Activated B cell treated with CpG ODN at 0.5 μM for 24 hours (primary cell): ENCODE results near the gene CHST12. TPM values are rescaled to one million over a fixed set of nuclear protein-coding genes. Genes with fewer than 3 reads are reported as not detected.

Source experiments
- ATAC-seq: fragments of 200-7000 bp; cut with Tn5 transposase; one replicate; pipeline ENCODE4 v1.10.0; 2021; ENCODE audit warnings: low read depth, mild to moderate bottlenecking, moderate library complexity
- CTCF ChIA-PET: fragments of 350-600 bp; sonication (Branson Sonifier 250); formaldehyde crosslinking; loops from one replicate; lab custom pipeline; 2021; ENCODE audit warnings: antibody characterized with exemption; lab: Charles Lee
- POLR2A ChIA-PET: fragments of 350-600 bp; sonication (Branson Sonifier 250); formaldehyde crosslinking; loops from one replicate; lab custom pipeline; 2021; ENCODE audit warnings: antibody characterized with exemption; lab: Charles Lee
- DNase-seq: peaks from one replicate; pipeline ENCODE4 v3.0.0; 2022
- H3K27ac Mint-ChIP-seq: one replicate; pipeline ENCODE4 v1.8.0; 2020; ENCODE audit warnings: mixed read lengths
- H3K27me3 Mint-ChIP-seq: one replicate; pipeline ENCODE4 v1.8.0; 2021; ENCODE audit warnings: mixed read lengths
- H3K36me3 Mint-ChIP-seq: one replicate; pipeline ENCODE4 v1.8.0; 2021; ENCODE audit warnings: low read depth, mixed read lengths
- H3K4me1 Mint-ChIP-seq: one replicate; pipeline ENCODE4 v1.8.0; 2021; ENCODE audit warnings: mixed read lengths
- H3K4me3 Mint-ChIP-seq: one replicate; pipeline ENCODE4 v1.8.0; 2020; ENCODE audit warnings: mild to moderate bottlenecking, mixed read lengths
- H3K9me3 Mint-ChIP-seq: one replicate; pipeline ENCODE4 v1.8.0; 2020; ENCODE audit warnings: mixed read lengths
- intact Hi-C: fragments of 100-400 bp; cut with micrococcal nuclease; formaldehyde crosslinking; loops from one replicate; pipeline ENCODE4 v1.15.1; 2024
- total RNA-seq: library from RNA; stranded (reverse); gene quantifications from 2 replicates; pipeline ENCODE4 v1.2.3, GENCODE V29; 2022
- TF ChIP-seq, protein P1 (sequence below): fragments of 200-600 bp; IDR thresholded peaks from one replicate; pipeline ENCODE4 v1.8.0; 2022; ENCODE audit warnings: antibody characterized with exemption, mild to moderate bottlenecking

CHST12 gene
- total RNA-seq, 1 donor from 2014 or later = 14.4 TPM

DNA sequence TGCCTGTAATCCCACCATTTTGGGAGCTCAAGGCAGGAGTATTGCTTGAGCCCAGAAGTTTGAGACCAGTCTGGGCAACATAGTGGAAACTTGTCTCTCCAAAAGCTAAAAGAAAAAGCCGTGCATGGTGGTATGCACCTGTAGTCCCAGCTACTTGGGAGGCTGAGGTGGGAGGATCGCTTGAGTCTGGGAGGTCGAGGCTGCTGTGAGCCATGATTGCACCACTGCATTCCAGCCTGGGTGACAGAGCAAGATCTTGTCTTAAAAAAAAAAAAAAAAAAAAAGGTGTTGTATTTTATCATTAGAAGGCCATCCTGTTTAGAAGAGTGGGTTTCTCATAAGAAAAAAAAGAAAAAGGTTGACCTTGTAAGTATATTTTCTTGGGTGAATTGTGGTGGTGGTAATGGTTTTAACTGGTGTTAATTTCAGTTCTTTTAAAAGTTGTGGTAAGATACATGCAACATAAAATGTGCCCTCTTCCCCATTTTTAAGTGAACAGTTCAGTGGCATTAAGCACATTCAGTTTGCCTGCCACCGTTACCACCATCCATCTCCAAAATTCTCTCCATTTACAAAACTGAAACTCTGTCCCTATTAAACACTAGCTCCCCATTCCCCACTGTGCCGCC is 38.1 kb downstream of the CHST12 start:
- peaks cover 17% of the 10 kb centered on the region for H3K36me3 Mint-ChIP-seq
- no peak overlapping the region for H3K4me3 Mint-ChIP-seq

DNA sequence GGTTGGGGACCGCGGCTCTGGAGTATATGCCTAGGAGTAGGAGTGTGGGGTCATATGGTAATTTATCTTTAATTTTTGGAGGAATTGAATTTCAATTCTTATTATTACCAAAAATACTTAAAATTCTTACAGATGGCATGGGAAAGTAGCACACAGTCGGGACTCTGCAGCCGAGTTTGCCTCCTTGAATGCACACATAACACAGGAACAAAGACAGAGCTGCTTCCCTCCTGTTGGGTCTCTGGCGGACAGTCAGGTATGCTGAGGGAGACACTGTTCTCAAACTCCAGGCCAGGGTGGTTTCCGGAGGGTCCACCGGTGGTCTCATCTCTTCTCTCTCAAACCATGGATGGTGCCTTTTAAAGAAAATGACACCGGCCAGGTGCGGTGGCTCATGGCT is 40.1 kb downstream of the CHST12 start:
- ATAC-seq = no peak

More for the DNA sequence above, 38.1 kb downstream of the CHST12 start:
- ChIA-PET CTCF (interaction anchor here (1.6 kb wide), 1 partner anchor 9 kb away, joined by 6 read pairs; no protein-coding TSS in a partner anchor), POLR2A (no interaction called here)
- intact Hi-C loops = loop anchor here (5.0 kb wide), 1 partner anchor 34 kb away; no protein-coding TSS in a partner anchor
- no peaks in the 10 kb centered on the region for H3K27me3 Mint-ChIP-seq
- TF ChIP-seq, protein P1, sequence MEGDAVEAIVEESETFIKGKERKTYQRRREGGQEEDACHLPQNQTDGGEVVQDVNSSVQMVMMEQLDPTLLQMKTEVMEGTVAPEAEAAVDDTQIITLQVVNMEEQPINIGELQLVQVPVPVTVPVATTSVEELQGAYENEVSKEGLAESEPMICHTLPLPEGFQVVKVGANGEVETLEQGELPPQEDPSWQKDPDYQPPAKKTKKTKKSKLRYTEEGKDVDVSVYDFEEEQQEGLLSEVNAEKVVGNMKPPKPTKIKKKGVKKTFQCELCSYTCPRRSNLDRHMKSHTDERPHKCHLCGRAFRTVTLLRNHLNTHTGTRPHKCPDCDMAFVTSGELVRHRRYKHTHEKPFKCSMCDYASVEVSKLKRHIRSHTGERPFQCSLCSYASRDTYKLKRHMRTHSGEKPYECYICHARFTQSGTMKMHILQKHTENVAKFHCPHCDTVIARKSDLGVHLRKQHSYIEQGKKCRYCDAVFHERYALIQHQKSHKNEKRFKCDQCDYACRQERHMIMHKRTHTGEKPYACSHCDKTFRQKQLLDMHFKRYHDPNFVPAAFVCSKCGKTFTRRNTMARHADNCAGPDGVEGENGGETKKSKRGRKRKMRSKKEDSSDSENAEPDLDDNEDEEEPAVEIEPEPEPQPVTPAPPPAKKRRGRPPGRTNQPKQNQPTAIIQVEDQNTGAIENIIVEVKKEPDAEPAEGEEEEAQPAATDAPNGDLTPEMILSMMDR = no peak
- no peaks in the 10 kb centered on the region for H3K4me1 Mint-ChIP-seq
- no peaks in the 10 kb centered on the region for H3K9me3 Mint-ChIP-seq
- H3K27ac Mint-ChIP-seq = no peak overlapping the region
- no peak for ATAC-seq
- no peak for DNase-seq

DNA sequence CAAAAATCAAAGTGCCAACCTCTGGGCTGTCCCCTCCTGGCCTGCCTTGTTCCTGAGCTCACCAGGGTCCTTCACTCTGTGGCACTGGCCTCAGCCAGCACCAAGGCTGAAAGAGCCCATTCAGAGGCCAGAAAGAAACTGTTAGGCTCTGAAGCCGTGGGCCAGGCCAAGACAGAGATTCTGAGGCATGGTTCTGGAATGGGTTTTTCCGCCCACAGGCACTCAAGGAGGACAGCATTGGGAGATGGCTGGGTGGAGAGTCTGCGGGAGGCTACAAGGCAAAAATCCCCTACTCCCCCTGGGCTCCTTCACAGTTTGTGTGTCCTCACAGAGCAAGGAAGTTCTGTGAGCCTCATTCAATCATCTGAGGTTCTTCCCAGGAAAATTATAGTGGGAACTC is 41.1 kb downstream of the CHST12 start:
- H3K4me1 Mint-ChIP-seq = no peaks in the 10 kb centered on the region
- no peaks in the 10 kb centered on the region for H3K27me3 Mint-ChIP-seq
- DNase-seq (no peak), ATAC-seq (no peak)
- ChIA-PET POLR2A (interaction anchor here (0.7 kb wide), 1 partner anchor 12 kb away, joined by 5 read pairs; no protein-coding TSS in a partner anchor), CTCF (no interaction called here)
- peaks cover 5% of the 10 kb centered on the region for H3K36me3 Mint-ChIP-seq
- intact Hi-C loops = loop anchor here (5.0 kb wide), 1 partner anchor 37 kb away; no protein-coding TSS in a partner anchor
- TF ChIP-seq, protein P1 = no peak
- H3K27ac Mint-ChIP-seq = no peak overlapping the region
- no peak overlapping the region for H3K4me3 Mint-ChIP-seq
- H3K9me3 Mint-ChIP-seq = no peaks in the 10 kb centered on the region

More for the DNA sequence above, 40.1 kb downstream of the CHST12 start:
- intact Hi-C loops = loop anchor here (5.0 kb wide), 1 partner anchor 36 kb away; no protein-coding TSS in a partner anchor
- Mint-ChIP-seq H3K4me1 (no peaks in the 10 kb centered on the region), H3K9me3 (no peaks in the 10 kb centered on the region), H3K36me3 (peaks cover 10% of the 10 kb centered on the region), H3K4me3 (no peak overlapping the region), H3K27ac (no peak overlapping the region), H3K27me3 (no peaks in the 10 kb centered on the region)
- no peak for DNase-seq
- CTCF ChIA-PET = no interaction called here
- TF ChIP-seq, protein P1 = no peak
- POLR2A ChIA-PET = no interaction called here

DNA sequence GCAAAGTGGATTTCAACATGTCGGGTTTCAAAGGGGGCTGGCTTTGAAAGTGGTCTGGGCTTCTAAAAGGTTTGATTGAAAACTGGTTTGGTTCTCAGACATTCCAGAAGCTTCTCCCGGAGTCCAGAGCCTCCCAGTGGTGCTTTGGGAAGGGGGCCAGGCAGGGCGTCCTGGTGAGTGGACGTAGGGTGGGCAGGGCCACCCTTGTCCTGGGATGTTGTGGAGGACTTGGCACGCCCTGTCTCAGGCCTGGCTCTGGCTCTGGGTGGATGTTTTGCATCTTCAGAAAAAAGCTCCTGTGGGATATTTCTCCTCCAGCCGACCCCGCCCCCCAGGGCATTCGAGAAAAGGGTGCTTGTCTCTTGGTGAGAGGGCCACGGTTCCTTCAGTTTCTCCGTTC is 41.6 kb downstream of the CHST12 start:
- intact Hi-C loops = no loop called here
- TF ChIP-seq, protein P1 = no peak
- DNase-seq (no peak), ATAC-seq (no peak)
- no peaks in the 10 kb centered on the region for H3K27me3 Mint-ChIP-seq
- POLR2A ChIA-PET = no interaction called here
- peaks cover 3% of the 10 kb centered on the region for H3K36me3 Mint-ChIP-seq
- no peaks in the 10 kb centered on the region for H3K4me1 Mint-ChIP-seq
- H3K9me3 Mint-ChIP-seq = no peaks in the 10 kb centered on the region
- CTCF ChIA-PET = no interaction called here
- H3K4me3 Mint-ChIP-seq = no peak overlapping the region
- H3K27ac Mint-ChIP-seq = no peak overlapping the region

DNA sequence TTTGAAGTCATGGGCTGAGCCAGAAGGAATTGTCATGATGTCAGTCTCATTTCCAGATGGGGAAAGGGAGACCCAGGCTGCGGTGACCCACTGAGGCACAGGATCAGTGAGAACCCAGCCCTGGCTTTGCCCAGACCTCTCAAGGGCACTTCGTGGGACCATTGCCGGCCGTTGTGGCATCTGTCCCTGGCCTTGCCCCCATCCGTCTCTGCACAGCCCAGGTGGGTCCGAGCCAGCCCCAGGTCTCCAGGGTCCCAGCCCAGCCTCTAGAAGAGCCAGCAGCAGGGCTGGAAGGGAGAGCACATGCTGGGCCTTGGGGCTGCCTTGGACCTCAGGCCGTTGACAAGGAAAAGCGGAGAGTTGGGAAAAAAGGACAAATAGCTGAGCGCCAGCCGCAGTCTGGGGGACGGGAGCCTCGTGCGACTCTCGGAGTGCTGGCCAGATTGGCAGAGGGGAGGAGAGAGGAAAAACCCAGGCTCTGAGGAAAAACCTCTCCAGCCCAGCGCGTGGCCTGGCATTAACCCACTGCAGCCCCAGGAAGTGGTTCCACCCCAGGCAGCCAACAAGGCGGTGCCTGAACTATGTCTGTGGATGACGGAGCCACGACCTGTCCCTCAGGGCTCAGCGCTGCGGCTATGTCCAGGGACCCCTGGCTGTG is 42.6 kb downstream of the CHST12 start:
- ChIA-PET POLR2A (no interaction called here), CTCF (no interaction called here)
- Mint-ChIP-seq H3K27ac (no peak overlapping the region), H3K9me3 (no peaks in the 10 kb centered on the region), H3K4me1 (no peaks in the 10 kb centered on the region), H3K36me3 (peaks cover 3% of the 10 kb centered on the region), H3K4me3 (no peak overlapping the region), H3K27me3 (no peaks in the 10 kb centered on the region)
- DNase-seq (no peak), ATAC-seq (no peak)
- intact Hi-C loops = no loop called here
- TF ChIP-seq, protein P1 = no peak
